A549 (cell line): Measurements from ENCODE around the gene EFEMP2. TPM values are rescaled to one million over a fixed set of nuclear protein-coding genes. Genes with fewer than 3 reads are reported as not detected.

ENCODE experiments used
- ATAC-seq, 2 experiments: fragments of 200-7000 bp in 1 of 2; fragments of >200 bp in 1 of 2; cut with Nextera tagmentation in 1 of 2; cut with Tn5 transposase in 1 of 2; 3 replicates each; pipeline versions ENCODE4 v1.8.0 to v1.9.1; 2018 to 2020; ENCODE audit warnings: mild to moderate bottlenecking in 1 of 2, moderate library complexity in 1 of 2
- CTCF ChIA-PET: fragments of 300-600 bp; sonication (Branson Sonifier 250); formaldehyde crosslinking; extraction: SDS; loops from one replicate; lab custom pipeline; 2021; ENCODE audit warnings: antibody characterized with exemption, inconsistent platforms; lab: Yijun Ruan, JAX
- POLR2A ChIA-PET: fragments of 350-600 bp; formaldehyde crosslinking; extraction: SDS; loops from one replicate; lab custom pipeline; 2021; ENCODE audit warnings: antibody characterized with exemption, inconsistent platforms; lab: Yijun Ruan, JAX
- DNase-seq, 2 experiments: peaks; one replicate each; pipeline versions ENCODE4 v3.0.0 to v3.0.0-alpha.2; 2011 to 2016; ENCODE audit warnings: low read depth in 1 of 2, low spot score in 1 of 2
- FAIRE-seq: peaks from 2 replicates; lab custom pipeline; 2011; peaks lifted over from hg19 to GRCh38; lab: Jason Lieb, UNC
- H3K27ac ChIP-seq, 2 experiments: fragments of >200 bp; sonication (Bioruptor Twin); formaldehyde crosslinking; 3 replicates each; pipeline ENCODE4 v1.5.1; 2016 to 2017
- H3K4me1 ChIP-seq: fragments of >200 bp; sonication (Bioruptor Twin); formaldehyde crosslinking; 3 replicates; pipeline ENCODE4 v1.6.1; 2016
- H3K4me2 ChIP-seq: fragments of >200 bp; sonication (Bioruptor Twin); formaldehyde crosslinking; 3 replicates; pipeline ENCODE4 v1.6.1; 2016
- H3K4me3 ChIP-seq: fragments of >200 bp; sonication (Bioruptor Twin); formaldehyde crosslinking; 3 replicates; pipeline ENCODE4 v1.5.1; 2016
- H3K9me3 ChIP-seq: fragments of >200 bp; sonication (Bioruptor Twin); formaldehyde crosslinking; 3 replicates; pipeline ENCODE4 v1.6.1; 2016
- CBX2 ChIP-seq: fragments of 200-600 bp; sonication (generic); IDR thresholded peaks from 2 replicates; pipeline ENCODE4 v1.6.1; 2016; ENCODE audit warnings: low read depth, mild to moderate bottlenecking, borderline replicate concordance
- CBX8 ChIP-seq: fragments of 200-600 bp; sonication (generic); IDR thresholded peaks from 2 replicates; pipeline ENCODE4 v1.6.1; 2016
- CEBPB ChIP-seq, 2 experiments: fragments of >200 bp in 1 of 2; sonication (Bioruptor Twin) in 1 of 2; formaldehyde crosslinking in 1 of 2; IDR thresholded peaks; 2 replicates each; pipeline ENCODE4 v1.6.1; 2012 to 2016
- CHD2 ChIP-seq: fragments of 150-350 bp; IDR thresholded peaks from 2 replicates; pipeline ENCODE4 v1.6.1; 2014; ENCODE audit warnings: low read length; ENCODE audit not compliant: partially characterized antibody
- EHF ChIP-seq: fragments of 250-450 bp; sonication (Bioruptor Pico); IDR thresholded peaks from 2 replicates; pipeline ENCODE4 v1.5.0; 2020; ENCODE audit warnings: mild to moderate bottlenecking
- EP300 ChIP-seq, 2 experiments: fragments of >200 bp; sonication (Bioruptor Twin); formaldehyde crosslinking; IDR thresholded peaks; 2 replicates in 1 of 2; 3 replicates in 1 of 2; pipeline ENCODE4 v1.6.1; 2016 to 2017
- ESRRA ChIP-seq: fragments of 150-350 bp; IDR thresholded peaks from 2 replicates; pipeline ENCODE4 v1.6.1; 2014; ENCODE audit warnings: mild to moderate bottlenecking, low read length, borderline replicate concordance
- FOSB ChIP-seq: fragments of 250-450 bp; sonication (Bioruptor Pico); IDR thresholded peaks from 2 replicates; pipeline ENCODE4 v1.5.0; 2020; ENCODE audit warnings: mild to moderate bottlenecking, moderate library complexity
- GATA3 ChIP-seq: IDR thresholded peaks from 2 replicates; pipeline ENCODE4 v1.6.1; 2012; ENCODE audit warnings: borderline replicate concordance
- HDAC2 ChIP-seq: fragments of 200-600 bp; sonication (generic); IDR thresholded peaks from 2 replicates; pipeline ENCODE4 v1.6.1; 2016
- HOXA7 ChIP-seq: fragments of 250-450 bp; sonication (Bioruptor Pico); IDR thresholded peaks from 2 replicates; pipeline ENCODE4 v1.5.0; 2020; ENCODE audit warnings: mild to moderate bottlenecking, moderate library complexity
- HOXB13 ChIP-seq: fragments of 250-450 bp; sonication (Bioruptor Pico); IDR thresholded peaks from 2 replicates; pipeline ENCODE4 v1.5.0; 2020; ENCODE audit warnings: low read depth, mild to moderate bottlenecking, moderate library complexity
- HOXB5 ChIP-seq: fragments of 250-450 bp; sonication (Bioruptor Pico); IDR thresholded peaks from 2 replicates; pipeline ENCODE4 v1.5.0; 2020; ENCODE audit warnings: mild to moderate bottlenecking, moderate library complexity
- JUN ChIP-seq, 2 experiments: fragments of >200 bp; sonication (Bioruptor Twin); formaldehyde crosslinking; IDR thresholded peaks; 2 replicates in 1 of 2; 3 replicates in 1 of 2; pipeline ENCODE4 v1.6.1; 2016 to 2017
- JUNB ChIP-seq: fragments of >200 bp; sonication (Bioruptor Twin); formaldehyde crosslinking; IDR thresholded peaks from 2 replicates; pipeline ENCODE4 v1.6.1; 2016
- KDM1A ChIP-seq: fragments of 200-600 bp; sonication (generic); IDR thresholded peaks from 2 replicates; pipeline ENCODE4 v1.6.1; 2016; ENCODE audit warnings: low read depth, mild to moderate bottlenecking
- KDM5A ChIP-seq: fragments of 200-600 bp; sonication (generic); IDR thresholded peaks from 2 replicates; pipeline ENCODE4 v1.6.1; 2016; ENCODE audit warnings: antibody characterized with exemption, mild to moderate bottlenecking
- MAZ ChIP-seq: fragments of 150-350 bp; IDR thresholded peaks from 2 replicates; pipeline ENCODE4 v1.6.1; 2014; ENCODE audit warnings: antibody characterized with exemption, low read depth, low read length, borderline replicate concordance
- NFE2L2 ChIP-seq: fragments of 150-350 bp; conservative IDR thresholded peaks from 2 replicates; pipeline ENCODE4 v1.6.1; 2014; ENCODE audit warnings: low read length
- NPAS2 ChIP-seq: fragments of 250-450 bp; sonication (Bioruptor Pico); IDR thresholded peaks from 2 replicates; pipeline ENCODE4 v1.8.0; 2022; ENCODE audit warnings: mild to moderate bottlenecking, moderate library complexity, borderline replicate concordance
- PHF8 ChIP-seq: fragments of 200-600 bp; sonication (generic); IDR thresholded peaks from 2 replicates; pipeline ENCODE4 v1.6.1; 2016; ENCODE audit warnings: low read depth, mild to moderate bottlenecking, antibody characterized with exemption, moderate library complexity, borderline replicate concordance
- POLR2A ChIP-seq: IDR thresholded peaks from 2 replicates; pipeline ENCODE4 v1.6.1; 2012; ENCODE audit warnings: mild to moderate bottlenecking, low read length
- POLR2AphosphoS2 ChIP-seq: conservative IDR thresholded peaks from 2 replicates; pipeline ENCODE4 v1.6.1; 2012; ENCODE audit warnings: low read length, improper control_type of control experiment, inconsistent platforms
- RCOR1 ChIP-seq: fragments of 150-350 bp; IDR thresholded peaks from 2 replicates; pipeline ENCODE4 v1.6.1; 2014; ENCODE audit warnings: antibody characterized with exemption, low read length, low read depth
- RFX5 ChIP-seq: fragments of 450-650 bp; IDR thresholded peaks from 2 replicates; pipeline ENCODE4 v1.7.1; 2014; ENCODE audit warnings: antibody characterized with exemption, mild to moderate bottlenecking, moderate library complexity
- TFCP2L1 ChIP-seq: fragments of 250-450 bp; sonication (Bioruptor Pico); IDR thresholded peaks from 2 replicates; pipeline ENCODE4 v1.5.0; 2021; ENCODE audit warnings: mild to moderate bottlenecking
- ZC3H11A ChIP-seq: fragments of 450-650 bp; IDR thresholded peaks from 2 replicates; pipeline ENCODE4 v1.6.1; 2014; ENCODE audit warnings: antibody characterized with exemption, mild to moderate bottlenecking
- WGBS: methylation state at CpG from one replicate; pipeline ENCODE4 v1.1.6; 2017; ENCODE audit errors: missing lambda C conversion rate; 5-methylcytosine and 5-hydroxymethylcytosine counted together
- polyA plus RNA-seq, 4 experiments: library from polyadenylated mRNA; depleted of rRNA in 3 of 4; stranded (reverse); fragments of >200 nt; fragmentation: RNase III in 1 of 4; extraction: RNeasy Plus Mini Kit Qiagen cat#74134 plus additional on column Dnase treatment in 1 of 4; gene quantifications; 2 replicates in 3 of 4; 3 replicates in 1 of 4; pipeline ENCODE4 v1.2.3, GENCODE V29; 2011 to 2017
- TF ChIP-seq, protein P1 (sequence below): fragments of >200 bp; sonication (Bioruptor Twin); formaldehyde crosslinking; IDR thresholded peaks from 3 replicates; pipeline ENCODE4 v1.5.1; 2016
- TF ChIP-seq, protein P2 (sequence below): fragments of 450-650 bp; IDR thresholded peaks from 2 replicates; pipeline ENCODE4 v1.6.1; 2014; ENCODE audit warnings: antibody characterized with exemption
- TF ChIP-seq, protein P3 (sequence below): IDR thresholded peaks from 2 replicates; pipeline ENCODE4 v1.6.1; 2012
- TF ChIP-seq, protein P4 (sequence below): fragments of 250-450 bp; sonication (Bioruptor Pico); IDR thresholded peaks from 2 replicates; pipeline ENCODE4 v1.5.0; 2021; ENCODE audit warnings: mild to moderate bottlenecking, moderate library complexity, borderline replicate concordance
- TF ChIP-seq, protein P5 (sequence below): fragments of 250-450 bp; sonication (Bioruptor Pico); IDR thresholded peaks from 2 replicates; pipeline ENCODE4 v1.5.0; 2020; ENCODE audit warnings: low read depth, mild to moderate bottlenecking, moderate library complexity
- TF ChIP-seq, protein P6 (sequence below): fragments of >200 bp; sonication (Bioruptor Twin); formaldehyde crosslinking; IDR thresholded peaks from 2 replicates; pipeline ENCODE4 v1.6.1; 2016
- TF ChIP-seq, protein P7 (sequence below): IDR thresholded peaks from 2 replicates; pipeline ENCODE4 v1.6.1; 2012
- TF ChIP-seq, protein P8 (sequence below): fragments of >200 bp; sonication (Bioruptor Twin); formaldehyde crosslinking; IDR thresholded peaks from 3 replicates; pipeline ENCODE4 v1.6.1; 2016

EFEMP2 gene
- polyA plus RNA-seq, 2 of the 4 experiments (the other 2 are of a cell fraction): 1.3 to 1.4 TPM

DNA sequence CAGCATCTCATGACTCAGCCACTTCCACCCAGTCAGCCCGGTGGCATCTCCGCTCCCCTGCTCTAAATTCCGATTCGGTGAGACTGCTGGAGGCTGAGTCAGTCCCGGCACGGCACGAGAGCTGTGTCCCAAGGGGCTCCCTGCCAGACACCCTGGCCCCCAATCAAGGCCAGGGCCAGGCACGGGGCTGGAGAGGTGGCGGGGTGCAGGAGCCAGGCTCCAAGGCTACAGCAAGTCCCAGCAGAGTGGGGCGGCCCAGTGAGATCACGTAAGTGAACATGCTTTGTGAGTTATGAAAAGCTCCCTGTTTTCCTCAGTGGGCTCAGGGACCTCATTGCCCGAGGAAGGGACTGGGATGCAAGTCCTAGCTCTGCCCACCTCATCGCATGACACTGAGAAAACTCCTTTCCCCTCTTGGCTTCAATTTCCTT is 43.2 kb upstream of the EFEMP2 start:
- ATAC-seq (peak; percentile 71 to 80), DNase-seq (peak; percentile 94 to 98), FAIRE-seq (no peak)
- H3K4me2 ChIP-seq: peak overlapping the region; percentile 98
- WGBS: under 1% methylated on average over 13 of the region's 13 CpGs
- peak overlapping the region; percentile 93 to 100 for H3K27ac ChIP-seq
- ChIA-PET POLR2A (interaction anchor here (0.9 to 1.9 kb wide), 6 partner anchors 15 to 58 kb away, joined by 3 to 43 read pairs (median 8); partner anchors contain the start of genes CCDC85B, FIBP, FOSL1 and MUS81), CTCF (interaction anchor here (1.7 to 31.6 kb wide), 3 partner anchors 9 to 73 kb away, joined by 4 to 618 read pairs (median 10); partner anchors contain the start of genes CCDC85B, FIBP and FOSL1)
- H3K9me3 ChIP-seq: no peaks in the 10 kb centered on the region
- H3K4me3 ChIP-seq: peak overlapping the region; percentile 9; the same call in 1 of the 3 replicates
- peaks cover 74% of the 10 kb centered on the region for H3K4me1 ChIP-seq
- TF ChIP-seq JUNB: peak; percentile 92
- TF ChIP-seq, protein P1, sequence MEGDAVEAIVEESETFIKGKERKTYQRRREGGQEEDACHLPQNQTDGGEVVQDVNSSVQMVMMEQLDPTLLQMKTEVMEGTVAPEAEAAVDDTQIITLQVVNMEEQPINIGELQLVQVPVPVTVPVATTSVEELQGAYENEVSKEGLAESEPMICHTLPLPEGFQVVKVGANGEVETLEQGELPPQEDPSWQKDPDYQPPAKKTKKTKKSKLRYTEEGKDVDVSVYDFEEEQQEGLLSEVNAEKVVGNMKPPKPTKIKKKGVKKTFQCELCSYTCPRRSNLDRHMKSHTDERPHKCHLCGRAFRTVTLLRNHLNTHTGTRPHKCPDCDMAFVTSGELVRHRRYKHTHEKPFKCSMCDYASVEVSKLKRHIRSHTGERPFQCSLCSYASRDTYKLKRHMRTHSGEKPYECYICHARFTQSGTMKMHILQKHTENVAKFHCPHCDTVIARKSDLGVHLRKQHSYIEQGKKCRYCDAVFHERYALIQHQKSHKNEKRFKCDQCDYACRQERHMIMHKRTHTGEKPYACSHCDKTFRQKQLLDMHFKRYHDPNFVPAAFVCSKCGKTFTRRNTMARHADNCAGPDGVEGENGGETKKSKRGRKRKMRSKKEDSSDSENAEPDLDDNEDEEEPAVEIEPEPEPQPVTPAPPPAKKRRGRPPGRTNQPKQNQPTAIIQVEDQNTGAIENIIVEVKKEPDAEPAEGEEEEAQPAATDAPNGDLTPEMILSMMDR: no peak
- TF ChIP-seq, protein P2, sequence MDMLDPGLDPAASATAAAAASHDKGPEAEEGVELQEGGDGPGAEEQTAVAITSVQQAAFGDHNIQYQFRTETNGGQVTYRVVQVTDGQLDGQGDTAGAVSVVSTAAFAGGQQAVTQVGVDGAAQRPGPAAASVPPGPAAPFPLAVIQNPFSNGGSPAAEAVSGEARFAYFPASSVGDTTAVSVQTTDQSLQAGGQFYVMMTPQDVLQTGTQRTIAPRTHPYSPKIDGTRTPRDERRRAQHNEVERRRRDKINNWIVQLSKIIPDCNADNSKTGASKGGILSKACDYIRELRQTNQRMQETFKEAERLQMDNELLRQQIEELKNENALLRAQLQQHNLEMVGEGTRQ: no peak
- no peak for TF ChIP-seq EHF (CRISPR knock-in tag)
- TF ChIP-seq PHF8: no peak
- TF ChIP-seq, protein P3, sequence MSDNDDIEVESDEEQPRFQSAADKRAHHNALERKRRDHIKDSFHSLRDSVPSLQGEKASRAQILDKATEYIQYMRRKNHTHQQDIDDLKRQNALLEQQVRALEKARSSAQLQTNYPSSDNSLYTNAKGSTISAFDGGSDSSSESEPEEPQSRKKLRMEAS: peak; percentile 90
- TF ChIP-seq, protein P4, sequence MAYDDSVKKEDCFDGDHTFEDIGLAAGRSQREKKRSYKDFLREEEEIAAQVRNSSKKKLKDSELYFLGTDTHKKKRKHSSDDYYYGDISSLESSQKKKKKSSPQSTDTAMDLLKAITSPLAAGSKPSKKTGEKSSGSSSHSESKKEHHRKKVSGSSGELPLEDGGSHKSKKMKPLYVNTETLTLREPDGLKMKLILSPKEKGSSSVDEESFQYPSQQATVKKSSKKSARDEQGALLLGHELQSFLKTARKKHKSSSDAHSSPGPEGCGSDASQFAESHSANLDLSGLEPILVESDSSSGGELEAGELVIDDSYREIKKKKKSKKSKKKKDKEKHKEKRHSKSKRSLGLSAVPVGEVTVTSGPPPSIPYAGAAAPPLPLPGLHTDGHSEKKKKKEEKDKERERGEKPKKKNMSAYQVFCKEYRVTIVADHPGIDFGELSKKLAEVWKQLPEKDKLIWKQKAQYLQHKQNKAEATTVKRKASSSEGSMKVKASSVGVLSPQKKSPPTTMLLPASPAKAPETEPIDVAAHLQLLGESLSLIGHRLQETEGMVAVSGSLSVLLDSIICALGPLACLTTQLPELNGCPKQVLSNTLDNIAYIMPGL: no peak
- peak; percentile 51; the same call in 1 of the 2 replicates for TF ChIP-seq HOXB5
- peak; percentile 85 for TF ChIP-seq NFE2L2
- TF ChIP-seq MAZ: no peak
- TF ChIP-seq HOXB13 (CRISPR knock-in tag): peak; percentile 75; the same call in 1 of the 2 replicates
- TF ChIP-seq NPAS2 (CRISPR knock-in tag): no peak
- no peak for TF ChIP-seq KDM1A
- TF ChIP-seq EP300 (IDR thresholded peaks at IDR 0.05): peak; percentile 47 to 86; a peak in 2 of 5 replicates
- TF ChIP-seq ZC3H11A: no peak
- TF ChIP-seq POLR2AphosphoS2: no peak
- no peak for TF ChIP-seq RCOR1
- TF ChIP-seq HDAC2: no peak
- TF ChIP-seq, protein P5, sequence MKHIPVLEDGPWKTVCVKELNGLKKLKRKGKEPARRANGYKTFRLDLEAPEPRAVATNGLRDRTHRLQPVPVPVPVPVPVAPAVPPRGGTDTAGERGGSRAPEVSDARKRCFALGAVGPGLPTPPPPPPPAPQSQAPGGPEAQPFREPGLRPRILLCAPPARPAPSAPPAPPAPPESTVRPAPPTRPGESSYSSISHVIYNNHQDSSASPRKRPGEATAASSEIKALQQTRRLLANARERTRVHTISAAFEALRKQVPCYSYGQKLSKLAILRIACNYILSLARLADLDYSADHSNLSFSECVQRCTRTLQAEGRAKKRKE (CRISPR knock-in tag): peak; percentile 78
- no peak for TF ChIP-seq CBX8
- peak in 1 of 2 experiments; percentile 91; a peak in 3 of 5 replicates for TF ChIP-seq JUN (IDR thresholded peaks at IDR 0.05)
- TF ChIP-seq CHD2: no peak
- TF ChIP-seq, protein P6, sequence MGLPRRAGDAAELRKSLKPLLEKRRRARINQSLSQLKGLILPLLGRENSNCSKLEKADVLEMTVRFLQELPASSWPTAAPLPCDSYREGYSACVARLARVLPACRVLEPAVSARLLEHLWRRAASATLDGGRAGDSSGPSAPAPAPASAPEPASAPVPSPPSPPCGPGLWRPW: no peak
- TF ChIP-seq, protein P7, sequence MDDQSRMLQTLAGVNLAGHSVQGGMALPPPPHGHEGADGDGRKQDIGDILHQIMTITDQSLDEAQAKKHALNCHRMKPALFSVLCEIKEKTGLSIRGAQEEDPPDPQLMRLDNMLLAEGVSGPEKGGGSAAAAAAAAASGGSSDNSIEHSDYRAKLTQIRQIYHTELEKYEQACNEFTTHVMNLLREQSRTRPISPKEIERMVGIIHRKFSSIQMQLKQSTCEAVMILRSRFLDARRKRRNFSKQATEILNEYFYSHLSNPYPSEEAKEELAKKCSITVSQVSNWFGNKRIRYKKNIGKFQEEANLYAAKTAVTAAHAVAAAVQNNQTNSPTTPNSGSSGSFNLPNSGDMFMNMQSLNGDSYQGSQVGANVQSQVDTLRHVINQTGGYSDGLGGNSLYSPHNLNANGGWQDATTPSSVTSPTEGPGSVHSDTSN: peak; percentile 75
- no peak for TF ChIP-seq RFX5
- no peak for TF ChIP-seq ESRRA
- peak; percentile 90 for TF ChIP-seq GATA3
- TF ChIP-seq CEBPB (IDR thresholded peaks at IDR 0.05): peak in 1 of 2 experiments; percentile 51; a peak in 1 of 4 replicates
- no peak for TF ChIP-seq TFCP2L1 (CRISPR knock-in tag)
- TF ChIP-seq, protein P8, sequence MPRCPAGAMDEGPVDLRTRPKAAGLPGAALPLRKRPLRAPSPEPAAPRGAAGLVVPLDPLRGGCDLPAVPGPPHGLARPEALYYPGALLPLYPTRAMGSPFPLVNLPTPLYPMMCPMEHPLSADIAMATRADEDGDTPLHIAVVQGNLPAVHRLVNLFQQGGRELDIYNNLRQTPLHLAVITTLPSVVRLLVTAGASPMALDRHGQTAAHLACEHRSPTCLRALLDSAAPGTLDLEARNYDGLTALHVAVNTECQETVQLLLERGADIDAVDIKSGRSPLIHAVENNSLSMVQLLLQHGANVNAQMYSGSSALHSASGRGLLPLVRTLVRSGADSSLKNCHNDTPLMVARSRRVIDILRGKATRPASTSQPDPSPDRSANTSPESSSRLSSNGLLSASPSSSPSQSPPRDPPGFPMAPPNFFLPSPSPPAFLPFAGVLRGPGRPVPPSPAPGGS: 0 out of 3 replicates have a peak, but pooled peaks have one; percentile 62
- peak; percentile 70; the same call in 1 of the 2 replicates for TF ChIP-seq HOXA7
- no peak for TF ChIP-seq KDM5A
- TF ChIP-seq CBX2: no peak
- TF ChIP-seq FOSB (CRISPR knock-in tag): peak; percentile 85
- no peak for TF ChIP-seq POLR2A
